ENCODE measurements around the gene TPCN2.

GRCh38 chr11:69110451-69110850 lies 61.7 kb downstream of the TPCN2 start:
- TF ChIP-seq POLR2AphosphoS5 (IDR thresholded peaks at IDR 0.05) (no peak), POLR2A (IDR thresholded peaks at IDR 0.05) (no peak), CTCF (IDR thresholded peaks at IDR 0.05) (no peak)
